Measurements from ENCODE around the gene VPS51. TPM values are rescaled to one million over a fixed set of nuclear protein-coding genes. Genes with fewer than 3 reads are reported as not detected.
"Not testable (repeated sequence)": the region's sequence is repeated elsewhere in the genome, so short reads cannot be mapped to it uniquely, and the experiment has no call there.

The VPS51 gene
- polyA plus RNA-seq, 1 donor, result 162 TPM

GRCh38 chr11:65108469-65109123, 12.6 kb downstream of the VPS51 start:
- no peak for DNase-seq

GRCh38 chr11:65109231-65110198, 13.5 kb downstream of the VPS51 start:
- no peak for DNase-seq

GRCh38 chr11:65110354-65110861, 14.4 kb downstream of the VPS51 start:
- peak; percentile 80 for DNase-seq

GRCh38 chr11:65111159-65111743, 15.2 kb downstream of the VPS51 start:
- no peak for DNase-seq

GRCh38 chr11:65111744-65112545, 15.9 kb downstream of the VPS51 start, which contains the start of gene TM7SF2:
TM7SF2 (plus strand) TSS chr11:65111872; CDS start chr11:65112016, 144 bp downstream.
- peak; percentile 91 for DNase-seq

- no peak for DNase-seq
Measured at GRCh38 chr11:65112546-65113360, 16.7 kb downstream of the VPS51 start.

- no peak for DNase-seq
Measured at GRCh38 chr11:65113361-65113756, 17.3 kb downstream of the VPS51 start.

GRCh38 chr11:65113839-65114238, 17.8 kb downstream of the VPS51 start:
- no peak for DNase-seq

GRCh38 chr11:65114538-65115171, 18.6 kb downstream of the VPS51 start:
- DNase-seq, result no peak

GRCh38 chr11:65115361-65116082, 19.5 kb downstream of the VPS51 start:
- DNase-seq, result no peak

GRCh38 chr11:65116370-65117205, 20.6 kb downstream of the VPS51 start:
- DNase-seq, result no peak

GRCh38 chr11:65117206-65118096, 21.4 kb downstream of the VPS51 start, which contains the start of gene ZNHIT2:
ZNHIT2 (minus strand) TSS chr11:65117701; CDS start chr11:65117653, 48 bp downstream.
- peak; percentile 99 for DNase-seq

- DNase-seq, result no peak
Measured at GRCh38 chr11:65118097-65118837, 22.3 kb downstream of the VPS51 start.

- not testable (repeated sequence) for DNase-seq
Measured at GRCh38 chr11:65118891-65119669, 23.1 kb downstream of the VPS51 start.

- no peak for DNase-seq
Measured at GRCh38 chr11:65119670-65119995, 23.6 kb downstream of the VPS51 start.

GRCh38 chr11:65120831-65121230, 24.8 kb downstream of the VPS51 start:
- DNase-seq, result no peak

All from hindlimb muscle (tissue), 1 donor.